T-helper 1 cell treated with Interleukin-12 subunit alpha and Interleukin-12 subunit beta and Interleukin-4 antibody, amounts not matched to agents 30 μg/mL and 1 μg/mL, for 36 hours (primary cell): ENCODE measurements around the gene TJP1.
"Not testable (repeated sequence)": the region's sequence is repeated elsewhere in the genome, so short reads cannot be mapped to it uniquely, and the experiment has no call there.

Experiments used
- H3K27ac Mint-ChIP-seq: one replicate; pipeline ENCODE4 v1.8.0; 2021; ENCODE audit warnings: mild to moderate bottlenecking, mixed read lengths
- H3K27me3 Mint-ChIP-seq: one replicate; pipeline ENCODE4 v1.8.0; 2021; ENCODE audit warnings: low read depth, mixed read lengths
- H3K36me3 Mint-ChIP-seq: one replicate; pipeline ENCODE4 v1.8.0; 2021; ENCODE audit warnings: low read depth, mixed read lengths
- H3K4me1 Mint-ChIP-seq: one replicate; pipeline ENCODE4 v1.8.0; 2021; ENCODE audit warnings: low read depth, mixed read lengths
- H3K4me3 Mint-ChIP-seq: one replicate; pipeline ENCODE4 v1.8.0; 2021; ENCODE audit warnings: mild to moderate bottlenecking, moderate library complexity, mixed read lengths
- H3K9me3 Mint-ChIP-seq: one replicate; pipeline ENCODE4 v1.8.0; 2021; ENCODE audit warnings: mixed read lengths

TJP1 gene

DNA sequence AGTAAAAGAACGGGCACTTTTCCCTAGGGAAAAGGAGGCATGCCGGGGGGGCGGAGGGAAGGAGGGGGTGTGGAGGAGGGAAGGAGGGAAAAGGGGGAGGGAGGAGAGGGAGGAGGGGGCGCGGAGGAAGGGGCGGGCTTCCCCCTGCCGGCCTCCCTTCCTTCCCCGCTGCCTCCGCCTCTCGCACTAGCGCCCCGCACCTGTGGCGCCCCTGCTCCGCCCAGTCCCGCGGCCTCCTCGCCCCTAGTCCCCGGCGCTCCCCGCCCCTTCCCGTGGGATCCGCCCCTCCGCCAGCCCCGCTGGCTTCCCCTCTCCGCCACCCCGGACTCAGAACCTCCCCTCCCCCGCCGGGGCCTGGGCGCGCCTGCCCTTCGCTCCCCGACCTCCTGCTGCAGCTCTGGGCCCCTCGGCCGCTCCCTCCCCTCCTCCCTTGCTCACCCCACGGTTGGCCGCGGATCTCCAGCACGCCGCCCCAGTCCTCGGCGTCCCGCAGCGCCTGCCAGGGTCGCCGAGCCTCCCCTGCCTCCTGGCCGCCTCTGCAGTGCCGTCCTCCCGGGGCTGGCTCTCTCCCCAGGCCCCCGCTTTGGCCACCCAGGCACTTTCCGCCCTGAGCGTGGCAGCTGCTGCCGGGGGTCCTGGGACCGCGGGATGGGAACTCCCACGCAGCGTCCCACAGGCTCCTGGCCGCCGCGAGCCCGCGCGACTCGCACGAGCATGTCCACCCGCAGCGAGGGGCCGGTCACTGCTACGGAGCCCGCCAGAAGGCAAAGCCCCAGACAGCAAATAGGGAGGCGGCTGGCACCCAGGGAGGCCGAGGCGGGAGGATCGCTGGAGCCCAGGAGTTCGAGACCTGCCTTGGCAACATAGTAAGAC is 147.4 kb downstream of the TJP1 start:
- Mint-ChIP-seq H3K4me1 (no peaks in the 10 kb centered on the region), H3K27ac (no peak overlapping the region), H3K4me3 (no peak overlapping the region), H3K27me3 (peaks cover 22% of the 10 kb centered on the region), H3K36me3 (no peaks in the 10 kb centered on the region), H3K9me3 (no peaks in the 10 kb centered on the region)

DNA sequence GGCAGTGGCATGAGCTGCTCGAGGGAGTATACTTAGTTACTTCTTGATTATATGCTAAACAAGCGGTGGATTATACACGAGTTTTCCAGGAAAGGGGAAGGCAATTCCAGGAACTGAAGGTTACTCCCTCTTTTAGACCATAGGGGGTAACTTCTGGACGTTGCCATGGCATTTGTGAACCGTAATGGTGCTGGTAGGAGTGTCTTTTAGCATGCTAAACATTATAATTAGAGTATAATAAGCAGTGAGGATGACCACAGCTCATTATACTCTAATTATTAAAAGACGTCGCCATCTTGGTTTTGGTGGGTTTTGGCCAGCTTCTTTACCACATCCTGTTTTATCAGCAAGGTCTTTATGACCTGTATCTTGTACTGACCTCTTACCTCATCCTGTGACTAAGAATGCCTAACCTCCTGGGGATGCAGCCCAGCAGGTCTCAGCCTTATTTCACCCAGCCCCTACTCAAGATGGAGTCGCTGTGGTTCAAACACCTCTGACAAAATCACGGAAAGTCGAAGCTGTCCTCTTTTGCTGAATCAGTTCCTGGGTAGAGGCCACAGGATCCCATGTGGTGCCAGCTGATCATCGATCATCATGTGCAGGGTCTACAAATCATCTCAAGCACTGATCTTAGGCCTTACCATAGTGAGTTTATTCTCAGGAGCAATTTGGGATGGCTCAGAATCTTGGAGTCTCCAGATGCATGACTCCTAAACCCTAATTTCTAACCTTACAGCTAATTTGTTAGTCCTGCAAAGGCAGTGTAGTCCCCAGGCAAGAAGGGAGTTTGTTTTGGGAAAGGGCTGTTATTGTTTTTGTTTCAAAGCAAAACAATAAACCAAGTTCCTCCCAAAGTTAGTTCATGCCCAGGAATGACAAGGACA is 149.1 kb downstream of the TJP1 start:
- no peaks in the 10 kb centered on the region for H3K36me3 Mint-ChIP-seq
- no peaks in the 10 kb centered on the region for H3K9me3 Mint-ChIP-seq
- peaks cover 22% of the 10 kb centered on the region for H3K27me3 Mint-ChIP-seq
- no peak overlapping the region for H3K4me3 Mint-ChIP-seq
- no peak overlapping the region for H3K27ac Mint-ChIP-seq
- H3K4me1 Mint-ChIP-seq, result no peaks in the 10 kb centered on the region

DNA sequence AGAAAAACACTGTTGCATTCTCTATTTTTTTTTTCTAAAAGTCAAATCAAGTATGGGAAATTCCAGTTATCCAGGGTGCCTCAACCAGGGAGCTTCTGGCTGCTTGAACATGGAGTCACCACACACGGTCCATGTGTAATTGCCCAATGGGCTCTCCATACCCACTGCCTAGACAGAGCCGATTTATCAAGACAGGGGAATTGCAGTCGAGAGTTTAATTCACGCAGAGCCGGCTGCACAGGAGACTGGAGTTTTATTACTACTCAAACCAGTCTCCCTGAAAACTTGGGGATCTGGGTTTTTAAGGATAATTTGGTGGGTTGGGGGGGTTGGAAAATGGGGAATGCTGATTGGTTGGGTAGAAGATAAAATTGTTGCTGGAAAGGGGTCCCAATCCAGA is 149.8 kb downstream of the TJP1 start:
- H3K9me3 Mint-ChIP-seq, result no peaks in the 10 kb centered on the region
- peaks cover 22% of the 10 kb centered on the region for H3K27me3 Mint-ChIP-seq
- H3K36me3 Mint-ChIP-seq, result no peaks in the 10 kb centered on the region
- H3K27ac Mint-ChIP-seq, result no peak overlapping the region
- H3K4me1 Mint-ChIP-seq, result no peaks in the 10 kb centered on the region
- H3K4me3 Mint-ChIP-seq, result no peak overlapping the region

DNA sequence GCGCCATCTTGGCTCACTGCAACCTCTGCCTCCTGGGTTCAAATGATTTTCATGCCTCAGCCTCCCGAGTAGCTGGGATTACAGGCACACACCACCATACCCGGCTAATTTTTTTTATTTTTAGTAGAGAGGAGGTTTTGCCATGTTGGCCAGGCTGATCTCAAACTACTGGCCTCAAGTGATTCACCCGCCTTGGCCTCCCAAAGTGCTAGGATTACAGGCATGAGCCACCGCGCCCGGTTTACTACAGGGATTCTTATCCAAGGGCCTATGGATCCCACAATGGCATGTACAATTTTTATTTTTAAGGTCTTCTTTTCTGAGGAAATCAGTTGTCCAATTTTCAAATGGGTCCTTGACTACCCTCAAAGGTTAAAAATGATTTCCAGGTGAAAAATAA is 150.2 kb downstream of the TJP1 start:
- H3K4me1 Mint-ChIP-seq, H3K4me3 Mint-ChIP-seq, H3K9me3 Mint-ChIP-seq, H3K27ac Mint-ChIP-seq, H3K36me3 Mint-ChIP-seq: not testable (repeated sequence)
- peaks cover 22% of the 10 kb centered on the region for H3K27me3 Mint-ChIP-seq

DNA sequence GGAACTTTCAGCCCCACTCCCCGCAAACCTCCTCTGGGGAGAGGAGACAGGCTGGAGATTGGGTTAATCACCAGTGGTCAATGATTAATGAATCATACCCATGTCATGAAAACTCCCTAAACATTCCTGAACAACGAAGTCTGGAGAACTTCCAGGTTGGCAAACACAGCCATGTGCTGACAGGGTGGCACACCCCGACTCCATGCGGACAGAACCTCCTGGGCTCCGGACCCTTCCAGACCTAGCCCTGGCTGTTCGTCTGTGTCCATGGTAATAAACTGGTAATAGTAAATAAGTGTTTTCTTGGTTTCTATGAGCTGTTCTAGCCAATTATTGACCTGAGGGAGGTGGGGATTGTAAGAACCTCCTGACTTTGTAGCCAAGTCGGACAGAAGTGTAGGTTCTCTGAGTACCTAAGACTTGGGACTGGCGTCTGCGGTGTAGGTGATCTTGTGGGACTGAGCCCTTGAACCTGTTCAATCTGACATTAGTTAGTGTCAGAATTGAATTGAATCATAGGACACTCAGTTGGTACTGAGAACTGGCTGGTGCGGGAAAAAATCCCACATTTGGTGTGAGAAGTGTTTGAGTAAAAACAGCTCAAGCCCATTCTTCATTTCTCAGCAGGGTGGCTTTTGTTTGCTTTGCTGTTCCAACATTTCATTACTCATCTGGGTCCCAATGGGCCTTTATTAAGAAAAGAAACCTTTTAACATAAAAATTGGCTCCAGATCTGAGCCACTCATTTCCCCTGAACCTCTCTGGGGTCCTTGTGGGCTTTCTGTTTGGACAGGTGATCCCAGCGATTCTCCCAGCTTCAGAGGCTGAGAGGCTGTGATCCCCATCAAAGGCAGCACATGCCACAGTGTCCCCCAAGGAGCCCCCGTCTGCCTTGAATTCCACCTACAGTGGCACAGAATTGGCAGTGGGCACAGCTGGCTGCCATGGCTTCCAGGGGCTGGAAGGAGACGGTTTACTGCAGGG is 151.0 kb downstream of the TJP1 start:
- Mint-ChIP-seq H3K4me1 (no peaks in the 10 kb centered on the region), H3K27ac (no peak overlapping the region), H3K9me3 (no peaks in the 10 kb centered on the region), H3K36me3 (no peaks in the 10 kb centered on the region), H3K4me3 (no peak overlapping the region), H3K27me3 (peaks cover 17% of the 10 kb centered on the region)

DNA sequence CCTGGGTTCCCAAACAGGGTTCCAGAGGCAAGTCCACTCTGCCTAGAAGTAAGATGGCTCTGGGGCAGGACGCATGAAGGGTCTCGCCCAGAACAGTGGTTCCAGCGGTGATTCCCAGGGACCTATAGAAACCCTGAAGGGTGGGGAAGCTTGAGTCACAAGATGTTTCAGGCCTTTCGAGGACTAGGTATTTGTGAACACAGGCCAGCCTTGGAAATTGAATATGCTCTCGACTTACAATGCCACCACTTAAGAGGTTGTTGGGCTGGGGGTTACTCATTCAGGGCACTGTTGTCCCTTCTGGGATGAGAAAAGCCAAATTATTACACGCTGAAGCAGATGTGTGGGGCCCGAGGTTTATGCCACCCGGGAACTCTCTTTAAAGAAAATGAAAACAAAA is 152.0 kb downstream of the TJP1 start:
- H3K27me3 Mint-ChIP-seq, result peaks cover 12% of the 10 kb centered on the region
- no peaks in the 10 kb centered on the region for H3K36me3 Mint-ChIP-seq
- no peak overlapping the region for H3K27ac Mint-ChIP-seq
- H3K4me3 Mint-ChIP-seq, result no peak overlapping the region
- no peaks in the 10 kb centered on the region for H3K4me1 Mint-ChIP-seq
- no peaks in the 10 kb centered on the region for H3K9me3 Mint-ChIP-seq

DNA sequence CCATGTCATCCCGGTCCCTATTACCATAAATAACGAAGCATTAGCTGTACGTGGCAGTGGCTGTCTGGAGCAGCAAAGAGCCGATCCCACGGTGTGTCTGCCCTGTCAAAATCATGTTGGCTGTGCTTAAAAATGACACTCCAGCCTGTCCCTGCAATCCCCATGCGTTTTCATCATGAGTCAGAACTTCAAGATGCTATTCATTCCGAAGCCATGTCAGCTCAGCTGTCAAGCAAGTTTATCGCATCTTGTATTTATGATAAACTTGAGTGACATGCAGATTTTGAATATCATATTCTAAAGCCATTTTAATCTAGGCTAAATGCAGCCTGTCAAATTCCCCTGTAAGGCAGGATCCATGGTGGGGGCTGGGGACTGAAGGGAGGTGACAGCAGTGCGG is 152.4 kb downstream of the TJP1 start:
- Mint-ChIP-seq H3K27me3 (peaks cover 12% of the 10 kb centered on the region), H3K36me3 (no peaks in the 10 kb centered on the region)

DNA sequence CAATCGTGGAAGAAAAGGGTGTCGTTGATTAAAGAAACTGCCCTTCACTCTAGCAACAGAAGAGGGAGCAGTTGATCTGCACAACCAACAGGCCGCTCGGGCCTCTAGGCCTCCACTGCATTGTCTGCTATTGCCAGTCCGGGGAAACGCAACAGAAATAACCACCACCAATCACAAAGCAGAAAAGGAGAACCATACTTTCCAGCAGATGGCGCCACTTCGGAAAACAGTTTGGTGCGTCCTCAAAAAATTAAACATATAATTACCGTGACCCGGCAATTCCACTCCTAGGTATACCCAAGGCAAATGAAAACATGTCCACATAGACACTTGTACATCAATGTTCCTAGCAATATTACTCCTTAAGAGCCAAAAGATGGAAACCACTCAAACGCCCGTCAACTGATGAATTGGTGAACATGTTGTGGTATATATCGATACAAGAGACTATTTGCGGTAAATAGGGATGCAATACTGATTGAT is 154.1 kb downstream of the TJP1 start:
- Mint-ChIP-seq H3K4me1 (no peaks in the 10 kb centered on the region), H3K27ac (no peak overlapping the region), H3K9me3 (no peaks in the 10 kb centered on the region), H3K36me3 (no peaks in the 10 kb centered on the region), H3K27me3 (peaks cover under 1% of the 10 kb centered on the region), H3K4me3 (no peak overlapping the region)

More for the DNA sequence above, 152.4 kb downstream of the TJP1 start:
- no peaks in the 10 kb centered on the region for H3K4me1 Mint-ChIP-seq
- H3K27ac Mint-ChIP-seq, result no peak overlapping the region
- no peak overlapping the region for H3K4me3 Mint-ChIP-seq
- no peaks in the 10 kb centered on the region for H3K9me3 Mint-ChIP-seq

DNA sequence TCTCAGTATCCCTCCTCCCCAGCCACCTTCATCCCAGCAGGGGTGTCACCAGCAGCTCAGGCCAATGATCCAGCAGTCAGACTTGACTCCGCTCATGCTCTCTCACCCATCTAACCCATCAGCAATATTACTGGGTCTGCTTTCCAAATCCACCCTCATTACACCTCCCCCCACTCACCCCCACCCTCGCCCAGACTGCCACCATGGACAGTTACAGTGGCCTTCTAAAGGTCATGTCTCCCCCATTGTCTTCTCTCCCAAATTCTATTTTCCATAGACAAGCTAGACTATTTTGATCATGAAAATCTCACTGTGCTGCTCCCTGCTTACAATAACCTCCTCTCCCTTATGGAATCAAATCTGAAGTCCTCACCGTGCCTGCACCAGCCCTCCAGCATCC is 156.0 kb downstream of the TJP1 start:
- Mint-ChIP-seq H3K27ac (no peak overlapping the region), H3K4me3 (no peak overlapping the region), H3K9me3 (no peaks in the 10 kb centered on the region)

DNA sequence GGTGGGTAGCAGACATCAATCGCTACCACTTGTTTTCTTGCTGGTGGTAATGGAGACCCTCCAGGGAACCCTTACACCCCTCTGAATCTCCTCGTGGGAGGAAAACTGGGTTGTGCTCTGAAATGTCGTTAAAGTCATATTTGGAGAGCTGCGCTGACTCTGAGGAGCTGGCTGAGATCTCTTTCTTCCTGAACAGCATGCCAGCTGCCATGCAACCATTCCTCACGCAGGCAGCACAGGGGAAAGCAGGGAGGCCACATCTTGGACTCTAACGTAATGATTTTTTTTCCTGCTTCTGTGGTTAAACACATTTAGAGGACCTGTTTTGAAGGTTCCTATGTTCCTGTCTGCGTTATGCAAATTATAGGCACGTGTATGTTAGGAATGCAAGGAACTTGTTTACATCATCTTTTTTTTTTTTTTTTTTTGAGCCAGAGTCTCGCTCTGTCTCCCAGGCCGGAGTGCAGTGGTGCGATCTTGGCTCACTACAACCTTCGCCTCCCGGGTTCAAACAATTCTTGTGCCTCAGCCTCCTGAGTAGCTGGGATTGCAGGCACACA is 156.7 kb downstream of the TJP1 start:
- Mint-ChIP-seq H3K27ac (no peak overlapping the region), H3K9me3 (no peaks in the 10 kb centered on the region), H3K4me1 (no peaks in the 10 kb centered on the region), H3K27me3 (no peaks in the 10 kb centered on the region), H3K36me3 (no peaks in the 10 kb centered on the region), H3K4me3 (no peak overlapping the region)

More for the DNA sequence above, 156.0 kb downstream of the TJP1 start:
- H3K4me1 Mint-ChIP-seq, result no peaks in the 10 kb centered on the region
- no peaks in the 10 kb centered on the region for H3K36me3 Mint-ChIP-seq
- no peaks in the 10 kb centered on the region for H3K27me3 Mint-ChIP-seq

DNA sequence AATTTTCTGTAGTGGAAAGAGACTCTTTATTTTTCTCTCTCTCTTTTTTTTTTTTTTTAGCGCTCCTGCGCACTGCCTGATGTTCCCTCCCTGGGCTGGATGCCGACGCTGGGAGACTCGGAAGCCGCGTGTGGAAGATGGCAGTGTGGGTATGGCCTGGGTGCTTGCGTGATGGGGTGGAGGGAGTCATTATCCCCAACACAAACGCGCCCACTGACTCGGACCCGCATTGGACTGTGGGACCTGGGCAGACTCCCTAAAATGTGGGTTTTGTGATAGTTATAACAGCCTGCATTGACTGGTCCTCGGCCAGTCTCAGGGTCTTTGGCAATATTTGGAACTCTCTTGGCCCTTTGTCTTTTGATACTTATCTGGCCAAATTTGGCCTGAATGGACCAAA is 157.9 kb downstream of the TJP1 start:
- H3K4me1 Mint-ChIP-seq, result no peaks in the 10 kb centered on the region
- no peaks in the 10 kb centered on the region for H3K27me3 Mint-ChIP-seq
- no peak overlapping the region for H3K4me3 Mint-ChIP-seq
- H3K9me3 Mint-ChIP-seq, result no peaks in the 10 kb centered on the region
- H3K36me3 Mint-ChIP-seq, result no peaks in the 10 kb centered on the region
- no peak overlapping the region for H3K27ac Mint-ChIP-seq

DNA sequence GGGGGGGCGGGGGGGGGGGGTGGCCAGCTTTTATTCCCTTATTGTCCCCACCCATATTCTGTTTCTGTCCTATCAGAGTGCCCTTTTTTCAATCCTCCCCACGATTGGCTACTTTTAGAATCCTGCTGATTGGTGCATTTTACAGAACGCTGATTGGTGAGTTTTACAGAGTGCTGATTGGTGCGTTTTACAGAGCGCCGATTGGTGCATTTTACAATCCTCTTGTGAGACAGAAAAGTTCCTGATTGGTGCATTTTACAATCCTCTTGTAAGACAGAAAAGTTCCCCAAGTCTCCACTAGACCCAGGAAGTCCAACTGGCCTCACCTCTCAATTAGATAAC is 164.8 kb downstream of the TJP1 start:
- not testable (repeated sequence) for H3K36me3 Mint-ChIP-seq, H3K27me3 Mint-ChIP-seq, H3K27ac Mint-ChIP-seq, H3K4me1 Mint-ChIP-seq, H3K4me3 Mint-ChIP-seq
- H3K9me3 Mint-ChIP-seq, result peaks cover 24% of the 10 kb centered on the region

DNA sequence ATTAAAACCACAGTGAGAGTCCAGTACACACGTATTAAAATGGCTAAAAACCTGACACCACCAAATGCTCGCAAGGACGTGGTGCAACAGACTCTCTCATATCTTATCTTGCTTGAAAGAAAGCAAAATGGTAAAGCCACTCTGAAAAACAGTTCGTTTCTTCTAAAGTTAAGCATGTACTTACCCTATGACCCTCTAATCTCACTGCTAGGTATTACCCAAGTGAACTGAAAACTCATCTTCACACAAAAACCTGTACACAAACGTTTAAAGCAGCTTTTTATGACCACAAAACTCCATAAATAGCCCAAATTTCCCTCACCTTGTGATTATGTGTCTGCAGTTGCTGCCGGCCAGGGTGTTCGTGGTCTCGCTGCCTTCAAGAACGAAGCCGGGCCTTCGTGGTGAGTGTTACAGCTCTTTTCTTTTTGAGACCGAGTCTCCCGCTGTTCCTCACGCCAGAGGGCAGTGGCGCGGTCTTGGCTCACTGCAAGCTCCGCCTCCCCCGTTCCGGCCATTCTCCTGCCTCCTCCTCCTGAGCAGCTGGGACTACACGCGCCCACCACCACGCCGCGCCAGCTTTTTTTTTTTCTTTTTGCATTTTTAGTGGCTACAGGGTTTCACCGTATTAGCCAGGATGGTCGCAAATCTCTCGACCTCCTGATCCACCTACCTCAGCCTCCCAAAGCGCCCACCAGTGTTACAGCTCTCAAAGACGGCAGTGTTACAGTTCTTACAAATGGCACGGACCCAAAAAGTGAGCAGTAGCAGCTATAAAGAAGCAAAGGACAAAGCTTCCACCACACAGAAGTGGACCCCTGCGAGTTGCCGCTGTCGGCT is 165.4 kb downstream of the TJP1 start:
- Mint-ChIP-seq H3K4me1 (no peaks in the 10 kb centered on the region), H3K27ac (no peak overlapping the region), H3K4me3 (no peak overlapping the region), H3K9me3 (peaks cover 24% of the 10 kb centered on the region), H3K27me3 (no peaks in the 10 kb centered on the region), H3K36me3 (no peaks in the 10 kb centered on the region)
